Fibroblast of the aortic adventitia (primary cell): ENCODE measurements around the gene IL17D. TPM values are rescaled to one million over a fixed set of nuclear protein-coding genes. Genes with fewer than 3 reads are reported as not detected.

Source experiments
- DNase-seq: peaks from one replicate; pipeline ENCODE4 v3.0.0-alpha.2; 2010; ENCODE audit warnings: low read depth
- H3K4me3 ChIP-seq: 2 replicates; pipeline ENCODE4 v1.5.1; 2011; ENCODE audit warnings: low read depth, mild to moderate bottlenecking, control low read depth, low read length, moderate library complexity
- CTCF ChIP-seq: IDR thresholded peaks from 2 replicates; pipeline ENCODE4 v1.5.1; 2011; ENCODE audit warnings: mild to moderate bottlenecking, low read length, control low read depth, inconsistent platforms; ENCODE audit not compliant: insufficient read depth
- total RNA-seq: library from RNA; depleted of rRNA; stranded (reverse); fragments of >200 nt; gene quantifications from 2 replicates; pipeline ENCODE4 v1.2.3, GENCODE V29; 2012; ENCODE audit warnings: low replicate concordance

Gene IL17D, protein sequence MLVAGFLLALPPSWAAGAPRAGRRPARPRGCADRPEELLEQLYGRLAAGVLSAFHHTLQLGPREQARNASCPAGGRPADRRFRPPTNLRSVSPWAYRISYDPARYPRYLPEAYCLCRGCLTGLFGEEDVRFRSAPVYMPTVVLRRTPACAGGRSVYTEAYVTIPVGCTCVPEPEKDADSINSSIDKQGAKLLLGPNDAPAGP
- 1.6 and 5.0 TPM in 2 replicates for total RNA-seq

DNA sequence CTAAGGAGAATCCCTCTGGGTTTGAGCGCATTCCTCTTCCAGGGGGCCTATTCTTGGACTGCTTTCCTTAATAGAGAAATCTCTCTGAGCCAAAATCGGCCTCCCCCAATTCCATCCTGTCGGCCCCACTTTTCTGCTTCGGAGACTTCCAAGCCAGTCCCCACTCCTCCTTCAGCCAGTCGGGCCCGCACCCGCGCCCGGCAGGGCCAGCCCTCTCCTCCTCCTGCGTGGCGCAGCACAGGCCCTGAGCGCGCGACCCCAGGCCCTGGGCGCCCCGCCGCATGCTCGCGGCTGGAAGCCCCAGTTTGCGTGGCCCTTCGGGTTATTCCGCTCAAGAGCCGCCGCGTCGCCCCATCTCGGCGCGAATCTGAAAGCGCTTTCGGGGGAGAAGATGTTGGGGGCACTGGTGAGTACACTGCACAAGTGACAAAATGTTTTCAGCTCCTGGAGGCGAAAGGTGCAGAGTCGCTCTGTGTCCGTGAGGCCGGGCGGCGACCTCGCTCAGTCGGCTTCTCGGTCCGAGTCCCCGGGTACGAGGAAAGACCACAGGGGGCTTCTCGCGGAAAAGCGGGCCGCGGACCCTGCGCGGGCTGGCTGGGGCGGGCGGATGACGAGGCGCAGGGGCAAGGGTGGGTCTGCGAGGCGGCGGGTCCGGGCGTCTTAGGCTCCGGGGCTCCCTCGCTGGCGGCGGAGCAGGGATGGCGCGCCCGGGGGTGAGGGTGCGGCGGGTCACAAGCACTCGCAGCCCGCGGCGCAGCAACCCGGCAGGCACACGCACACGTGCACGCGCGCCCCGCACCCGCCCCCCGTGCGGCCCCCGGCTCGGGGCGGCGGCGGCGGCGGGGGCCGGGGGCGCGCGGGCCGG, at the start of gene IL17D:
IL17D (plus strand) TSS at position 785 of the 865 bp plus-strand sequence. CDS start 303 bp downstream, outside the sequence.
- TF ChIP-seq CTCF, result no peak
- DNase-seq, result no peak
- peak within 1 kb of the TSS; percentile 72 for H3K4me3 ChIP-seq

- no peak overlapping the region for H3K4me3 ChIP-seq
- TF ChIP-seq CTCF, result no peak
- peak; percentile 13 for DNase-seq
Measured at GRCh38 chr13:20654156-20654555, 49.3 kb upstream of the IL17D start.

DNA sequence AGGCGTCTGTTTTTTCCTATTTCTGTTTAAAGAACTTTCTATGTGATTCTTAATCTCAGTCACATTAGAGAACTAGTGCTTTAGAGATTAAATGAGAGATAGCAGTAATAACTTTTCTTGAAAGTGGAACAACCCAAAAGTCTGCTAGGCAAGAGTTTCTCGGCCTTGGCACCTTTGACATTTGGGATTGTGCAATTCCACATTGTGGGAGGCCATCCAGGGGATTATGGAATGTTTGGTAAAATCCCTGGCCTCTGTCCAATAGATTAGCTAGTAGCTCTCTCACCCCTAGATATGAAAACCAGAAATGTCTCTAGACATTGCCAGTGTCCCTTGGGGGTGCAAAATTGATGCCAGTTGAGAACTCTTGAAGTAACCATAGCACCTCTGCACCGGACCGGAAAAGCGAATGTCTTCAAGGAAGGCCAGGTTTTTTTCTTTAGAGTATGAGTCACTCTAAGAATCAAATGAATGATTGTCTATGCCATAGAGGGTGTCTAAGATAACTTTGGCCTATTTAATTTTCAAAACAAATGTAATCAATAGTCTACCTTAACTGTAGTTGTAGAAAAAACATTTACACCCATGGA, 45.0 kb upstream of the IL17D start:
- DNase-seq, result peak; percentile 37
- no peak for TF ChIP-seq CTCF
- H3K4me3 ChIP-seq, result no peak overlapping the region

- no peak for TF ChIP-seq CTCF
- no peak for DNase-seq
- H3K4me3 ChIP-seq, result no peak overlapping the region
Measured at GRCh38 chr13:20664351-20664750, 39.1 kb upstream of the IL17D start.

- H3K4me3 ChIP-seq, result no peak overlapping the region
- TF ChIP-seq CTCF, result no peak
- DNase-seq, result no peak
Measured at GRCh38 chr13:20666948-20667347, 36.6 kb upstream of the IL17D start.

DNA sequence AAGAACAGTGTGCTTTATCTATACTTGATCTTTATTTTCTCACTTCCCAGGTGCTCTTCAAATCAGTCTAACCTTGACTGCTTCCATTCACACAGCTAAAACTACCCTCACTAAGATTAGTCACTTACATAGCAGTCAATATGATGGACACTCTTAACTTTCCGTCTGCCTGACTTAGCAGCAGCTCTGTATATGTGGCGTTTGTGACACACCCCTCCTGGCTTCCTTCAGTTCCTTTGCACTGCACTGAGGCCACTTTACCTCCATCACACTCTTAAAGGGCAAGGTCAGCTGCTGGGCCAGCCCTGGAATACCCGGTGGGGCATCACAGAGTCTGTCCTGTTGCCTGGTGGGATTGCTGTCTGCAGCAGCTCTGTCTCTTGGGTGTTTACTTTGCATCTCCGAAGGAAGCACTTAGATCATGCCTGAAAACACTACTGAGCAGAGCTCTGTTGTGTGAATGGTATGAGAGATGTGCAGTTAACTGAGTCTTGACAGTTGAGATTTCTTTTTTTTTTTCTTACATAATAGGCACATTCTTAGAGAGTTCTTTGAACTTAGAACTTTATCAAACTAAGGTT, 35.6 kb upstream of the IL17D start:
- DNase-seq, result no peak
- no peak overlapping the region for H3K4me3 ChIP-seq

More for the DNA sequence above, 35.6 kb upstream of the IL17D start:
- no peak for TF ChIP-seq CTCF
